ENCODE data around the gene POTEF.
A peak's percentile ranks its signal among the peaks of the same experiment; 100 is the strongest.
"Not testable (repeated sequence)": the region's sequence is repeated elsewhere in the genome, so short reads cannot be mapped to it uniquely, and the experiment has no call there.

Gene POTEF

GRCh38 chr2:130155956-130156623, 27.1 kb upstream of the POTEF start:
- H3K4me1 Mint-ChIP-seq = peaks cover 18% of the 10 kb centered on the region
- peak in 1 of 2 donors; percentile 21 for DNase-seq
- ATAC-seq, H3K27me3 Mint-ChIP-seq, H3K4me3 Mint-ChIP-seq, H3K9me3 Mint-ChIP-seq: not testable (repeated sequence)
- peak overlapping the region in 1 of 2 donors; percentile 82 for H3K27ac Mint-ChIP-seq

DNA sequence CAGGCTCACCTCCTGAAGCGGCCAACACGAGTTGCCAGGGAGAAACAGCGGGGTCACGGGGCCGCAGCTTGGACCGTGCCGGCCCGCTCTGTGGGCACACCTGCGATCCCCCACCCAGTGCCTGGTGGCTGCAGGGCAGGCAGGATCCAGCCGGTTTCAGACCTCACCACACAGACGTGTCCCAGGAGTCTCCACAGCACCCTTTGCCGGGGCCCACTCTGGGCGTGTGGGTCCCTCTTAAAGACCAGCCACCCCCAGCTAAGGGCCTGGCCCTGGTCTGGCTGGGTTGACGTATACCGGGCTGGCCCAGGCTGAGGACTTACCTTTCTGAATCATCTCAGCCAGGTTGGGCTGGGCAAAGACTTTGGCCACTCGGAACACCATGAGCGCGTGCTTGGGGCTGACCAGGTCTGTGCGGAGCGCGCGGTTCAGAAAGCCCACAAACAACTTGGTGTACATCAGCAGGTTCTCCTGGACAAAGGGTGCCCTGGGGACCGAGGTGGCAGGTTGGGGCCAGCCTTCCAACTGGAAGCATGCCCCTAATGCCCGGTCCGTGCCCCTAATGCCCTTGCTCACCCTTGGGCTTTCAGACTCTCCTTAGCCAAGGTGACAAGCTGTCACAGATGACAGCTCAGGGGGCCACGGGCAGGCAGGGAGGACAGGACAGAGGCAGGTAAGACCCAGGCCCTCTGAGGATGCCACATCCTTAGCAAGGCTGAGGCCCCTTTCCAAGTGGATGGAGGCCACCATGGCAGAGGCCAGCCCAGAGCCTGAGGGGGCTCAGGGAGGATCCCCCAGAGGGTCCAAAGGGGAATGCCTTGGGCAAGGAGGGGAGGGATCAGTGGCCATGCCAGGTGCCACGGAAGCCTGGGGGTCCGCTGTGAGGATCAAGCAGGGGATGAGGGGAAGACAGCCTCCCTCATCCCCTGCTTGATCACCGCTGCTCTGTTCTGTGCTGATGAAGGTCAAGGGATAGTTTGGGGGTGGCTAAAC, 26.0 kb upstream of the POTEF start:
- H3K27ac Mint-ChIP-seq = peak overlapping the region in 1 of 2 donors; percentile 59

GRCh38 chr2:130154423-130154770, 25.4 kb upstream of the POTEF start:
- DNase-seq, H3K27ac Mint-ChIP-seq, ATAC-seq, H3K27me3 Mint-ChIP-seq, H3K4me3 Mint-ChIP-seq, H3K9me3 Mint-ChIP-seq: not testable (repeated sequence)
- H3K4me1 Mint-ChIP-seq = peaks cover 18% of the 10 kb centered on the region

More for the DNA sequence above, 26.0 kb upstream of the POTEF start:
- no peaks in the 10 kb centered on the region for H3K9me3 Mint-ChIP-seq
- DNase-seq (no peak), ATAC-seq (no peak)
- no peaks in the 10 kb centered on the region for H3K27me3 Mint-ChIP-seq
- H3K4me3 Mint-ChIP-seq = no peak overlapping the region
- peaks cover 18% of the 10 kb centered on the region for H3K4me1 Mint-ChIP-seq

DNA sequence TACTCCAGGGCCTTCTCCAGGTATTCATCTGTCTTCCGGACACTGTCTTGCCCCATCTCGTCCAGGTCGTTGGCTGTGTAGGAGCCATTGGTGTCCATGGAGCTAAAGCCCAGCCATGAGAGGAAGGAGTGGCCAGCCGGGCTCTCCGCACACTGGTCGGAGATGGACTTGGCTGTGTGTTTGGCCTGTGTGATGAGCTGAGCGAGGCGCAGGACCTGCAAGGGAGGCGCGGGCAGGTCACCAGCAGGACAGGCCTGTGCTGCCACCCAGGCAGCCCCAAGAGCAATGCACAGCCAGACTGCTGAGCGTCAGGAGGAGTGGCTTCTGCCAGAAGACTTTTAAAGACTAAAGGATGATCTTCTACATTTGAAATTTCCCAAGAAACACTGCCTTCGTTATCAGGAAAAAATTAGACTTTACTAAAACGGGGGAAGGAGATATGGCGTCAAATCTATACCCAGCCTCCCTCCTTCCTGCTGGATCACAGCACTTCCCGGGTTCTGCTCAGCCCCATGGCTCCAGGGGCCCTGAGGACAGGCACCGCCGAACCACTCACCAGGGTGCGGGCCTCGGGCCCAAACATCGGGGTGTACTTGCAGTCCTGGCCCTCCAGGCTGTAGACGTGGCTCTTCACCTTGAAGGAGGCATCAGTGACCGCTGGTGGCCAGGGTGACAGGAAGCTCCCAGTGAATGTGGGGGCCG, 24.9 kb upstream of the POTEF start:
- DNase-seq, H3K27ac Mint-ChIP-seq, H3K9me3 Mint-ChIP-seq, ATAC-seq, H3K27me3 Mint-ChIP-seq, H3K4me3 Mint-ChIP-seq: not testable (repeated sequence)
- peaks cover 18% of the 10 kb centered on the region for H3K4me1 Mint-ChIP-seq

GRCh38 chr2:130152816-130153595, 24.0 kb upstream of the POTEF start:
- H3K27me3 Mint-ChIP-seq = no peaks in the 10 kb centered on the region
- DNase-seq = no peak
- no peak overlapping the region for H3K4me3 Mint-ChIP-seq
- H3K4me1 Mint-ChIP-seq = peaks cover 11% of the 10 kb centered on the region
- no peaks in the 10 kb centered on the region for H3K9me3 Mint-ChIP-seq
- no peak for ATAC-seq
- H3K27ac Mint-ChIP-seq = no peak overlapping the region

- H3K27me3 Mint-ChIP-seq, ATAC-seq, H3K4me1 Mint-ChIP-seq, H3K9me3 Mint-ChIP-seq, DNase-seq, H3K27ac Mint-ChIP-seq, H3K4me3 Mint-ChIP-seq: not testable (repeated sequence)
Observed at GRCh38 chr2:130152136-130152815, 23.3 kb upstream of the POTEF start.

DNA sequence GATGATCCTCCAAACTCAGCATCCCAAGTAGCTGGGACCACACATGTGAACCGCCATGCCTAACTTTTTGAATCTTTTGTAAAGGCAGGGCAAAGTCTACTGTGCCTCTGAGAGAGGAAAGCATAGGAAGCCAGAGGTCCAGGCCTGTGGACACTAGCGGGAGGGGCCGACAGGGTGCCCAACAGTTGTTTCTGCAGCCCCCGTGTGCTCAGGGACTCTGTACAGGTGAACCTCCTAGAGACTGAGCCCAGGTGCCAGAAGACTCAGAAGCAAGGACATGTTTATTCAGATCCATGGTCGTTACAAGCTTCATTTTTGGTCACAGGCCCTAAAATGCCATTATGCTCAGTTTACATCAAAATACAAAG, 22.1 kb upstream of the POTEF start:
- not testable (repeated sequence) for H3K27me3 Mint-ChIP-seq, H3K27ac Mint-ChIP-seq, DNase-seq, ATAC-seq, H3K4me1 Mint-ChIP-seq, H3K9me3 Mint-ChIP-seq, H3K4me3 Mint-ChIP-seq

GRCh38 chr2:130150181-130151144, 21.4 kb upstream of the POTEF start:
- H3K27ac Mint-ChIP-seq = peak overlapping the region in 1 of 2 donors; percentile 79
- DNase-seq (no peak), ATAC-seq (no peak)
- peaks cover 11% of the 10 kb centered on the region for H3K27me3 Mint-ChIP-seq
- H3K4me3 Mint-ChIP-seq = no peak overlapping the region
- H3K4me1 Mint-ChIP-seq = no peaks in the 10 kb centered on the region
- H3K9me3 Mint-ChIP-seq = no peaks in the 10 kb centered on the region

- H3K4me1 Mint-ChIP-seq, H3K9me3 Mint-ChIP-seq, H3K27ac Mint-ChIP-seq, ATAC-seq, DNase-seq, H3K4me3 Mint-ChIP-seq: not testable (repeated sequence)
- peaks cover 14% of the 10 kb centered on the region for H3K27me3 Mint-ChIP-seq
Observed at GRCh38 chr2:130148515-130148914, 19.5 kb upstream of the POTEF start.

GRCh38 chr2:130145006-130145414, 16.0 kb upstream of the POTEF start, which contains the start of gene CCDC74B:
CCDC74B (minus strand) TSS chr2:130145112; CDS start chr2:130144996, 116 bp downstream.
- H3K27ac Mint-ChIP-seq = peak within 1 kb of the TSS in 1 of 2 donors; percentile 80

DNA sequence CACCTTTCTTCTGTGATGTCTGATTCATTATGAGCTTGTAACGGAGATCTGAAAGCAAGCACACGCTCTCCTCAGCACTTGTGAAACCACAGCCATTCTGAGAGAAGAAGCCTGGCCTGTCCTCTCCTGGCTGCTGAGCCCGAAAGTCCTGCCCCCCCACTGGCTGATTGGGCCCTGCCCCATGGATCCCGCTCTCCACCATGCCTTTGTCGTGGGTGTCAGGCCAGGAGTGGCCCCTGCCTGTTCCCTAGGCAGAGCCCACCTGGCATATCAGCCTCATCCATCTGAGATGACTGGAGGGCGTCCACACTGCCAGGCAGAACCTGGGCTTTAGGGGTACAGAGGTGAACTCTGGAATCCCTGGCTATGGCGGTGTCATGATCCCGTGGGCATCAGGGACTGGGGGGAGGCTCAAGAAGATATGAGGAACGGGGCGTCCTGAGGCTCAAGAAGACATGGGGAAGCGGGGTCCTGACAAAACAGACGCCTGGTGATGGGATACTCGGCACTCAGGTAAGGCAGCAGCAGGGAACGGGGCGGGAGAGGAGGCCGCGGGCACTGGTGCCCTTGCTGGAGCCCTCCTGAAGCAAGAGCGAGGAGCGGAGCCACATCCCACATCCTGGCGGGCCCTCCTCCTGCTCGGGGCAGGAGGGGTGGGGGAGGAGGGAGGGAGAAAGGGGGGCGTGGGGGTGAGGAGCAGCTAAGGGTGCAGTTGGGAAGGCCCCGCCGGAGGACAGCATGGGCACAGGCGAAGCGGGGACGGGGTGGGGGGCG, 14.4 kb upstream of the POTEF start:
- DNase-seq, H3K27ac Mint-ChIP-seq, ATAC-seq, H3K9me3 Mint-ChIP-seq: not testable (repeated sequence)
- Mint-ChIP-seq H3K4me3 (peak overlapping the region; percentile 83 to 90), H3K27me3 (peaks cover 22% of the 10 kb centered on the region), H3K4me1 (peaks cover 17% of the 10 kb centered on the region)

More at GRCh38 chr2:130145006-130145414, 16.0 kb upstream of the POTEF start, which contains the start of gene CCDC74B:
- not testable (repeated sequence) for H3K9me3 Mint-ChIP-seq
- peak within 1 kb of the TSS; percentile 83 to 90 for H3K4me3 Mint-ChIP-seq
- H3K27me3 Mint-ChIP-seq = peaks cover 22% of the 10 kb centered on the region
- H3K4me1 Mint-ChIP-seq = peaks cover 17% of the 10 kb centered on the region
- ATAC-seq = peak; percentile 83
- peak; percentile 49 to 67 for DNase-seq

GRCh38 chr2:130142396-130143265, 13.6 kb upstream of the POTEF start:
- ATAC-seq, DNase-seq, H3K9me3 Mint-ChIP-seq, H3K27ac Mint-ChIP-seq: not testable (repeated sequence)
- H3K4me3 Mint-ChIP-seq = peak overlapping the region in 1 of 2 donors; percentile 84
- H3K27me3 Mint-ChIP-seq = peaks cover 22% of the 10 kb centered on the region
- H3K4me1 Mint-ChIP-seq = peaks cover 17% of the 10 kb centered on the region

Measured in stimulated activated naive CD8-positive, alpha-beta T cell treated with anti-CD3 and anti-CD28 coated beads, Interleukin-15, amount 100 ng/mL, for 72 hours (primary cell).